Mesenchymal stem cell (in vitro differentiated cells and primary cell): ENCODE results near the gene MYT1.

Experiments used
- DNase-seq: peaks from one replicate; pipeline ENCODE4 v3.0.0-alpha.2; 2013
- H2AFZ ChIP-seq: one replicate; pipeline ENCODE4 v1.6.1; 2013; ENCODE audit warnings: low read depth, mild to moderate bottlenecking, control low read depth, inconsistent platforms, low read length, moderate library complexity
- H2AK5ac ChIP-seq: 2 replicates; pipeline ENCODE4 v1.6.1; 2013; ENCODE audit warnings: low read length, moderate library complexity, mild to moderate bottlenecking, inconsistent platforms; ENCODE audit not compliant: severe bottlenecking
- H2BK120ac ChIP-seq: one replicate; pipeline ENCODE4 v1.6.1; 2013; ENCODE audit warnings: low read depth, mild to moderate bottlenecking, inconsistent platforms, low read length, moderate library complexity
- H2BK12ac ChIP-seq, 2 experiments: one replicate each; pipeline ENCODE4 v1.6.1; 2013; ENCODE audit warnings: inconsistent platforms in 2 of 2, low read length in 2 of 2, mild to moderate bottlenecking in 2 of 2, moderate library complexity in 2 of 2, control low read depth in 1 of 2
- H2BK15ac ChIP-seq: one replicate; pipeline ENCODE4 v1.6.1; 2013; ENCODE audit warnings: mild to moderate bottlenecking, low read depth, inconsistent platforms; ENCODE audit not compliant: poor library complexity, severe bottlenecking
- H2BK5ac ChIP-seq: 2 replicates; pipeline ENCODE4 v1.6.1; 2013; ENCODE audit warnings: low read depth, mild to moderate bottlenecking, low read length, control low read depth, inconsistent platforms; ENCODE audit not compliant: poor library complexity, severe bottlenecking
- H3K14ac ChIP-seq, 2 experiments: one replicate each; pipeline ENCODE4 v1.6.1; 2013; ENCODE audit warnings: inconsistent platforms in 2 of 2, low read length in 2 of 2, control low read depth in 1 of 2, mild to moderate bottlenecking in 1 of 2, moderate library complexity in 1 of 2
- H3K18ac ChIP-seq, 2 experiments: one replicate each; pipeline ENCODE4 v1.6.1; 2013; ENCODE audit warnings: inconsistent platforms in 2 of 2, low read length in 2 of 2, control low read depth in 1 of 2, low read depth in 1 of 2, mild to moderate bottlenecking in 1 of 2
- H3K23ac ChIP-seq, 2 experiments: one replicate each; pipeline ENCODE4 v1.6.1; 2013; ENCODE audit warnings: inconsistent platforms in 2 of 2, low read length in 2 of 2, mild to moderate bottlenecking in 2 of 2, moderate library complexity in 2 of 2, control low read depth in 1 of 2
- H3K27ac ChIP-seq: 2 replicates; pipeline ENCODE4 v1.5.1; 2013; ENCODE audit warnings: mild to moderate bottlenecking, moderate library complexity, low read length, control low read depth, inconsistent platforms; ENCODE audit not compliant: poor library complexity, severe bottlenecking
- H3K27me3 ChIP-seq, 2 experiments: 2 replicates each; pipeline versions ENCODE4 v1.6.1 to v1.7.0; 2013; ENCODE audit warnings: low read length in 2 of 2, mild to moderate bottlenecking in 2 of 2, moderate library complexity in 2 of 2, control low read depth in 1 of 2, inconsistent platforms in 1 of 2; ENCODE audit not compliant: control insufficient read depth in 1 of 2, insufficient read depth in 1 of 2
- H3K36me3 ChIP-seq, 2 experiments: 2 replicates each; pipeline versions ENCODE4 v1.6.1 to v1.7.0; 2013; ENCODE audit warnings: low read length in 2 of 2, control low read depth in 1 of 2, inconsistent platforms in 1 of 2, low read depth in 1 of 2, mild to moderate bottlenecking in 1 of 2; ENCODE audit not compliant: insufficient read depth in 2 of 2, control insufficient read depth in 1 of 2
- H3K4ac ChIP-seq, 2 experiments: one replicate each; pipeline ENCODE4 v1.6.1; 2013; ENCODE audit warnings: inconsistent platforms in 2 of 2, low read length in 2 of 2, mild to moderate bottlenecking in 2 of 2, moderate library complexity in 2 of 2, control low read depth in 1 of 2, low read depth in 1 of 2
- H3K4me1 ChIP-seq: 2 replicates; pipeline ENCODE4 v1.6.1; 2013; ENCODE audit warnings: low read depth, low read length, control low read depth; ENCODE audit not compliant: control insufficient read depth, insufficient read depth
- H3K4me2 ChIP-seq: 2 replicates; pipeline ENCODE4 v1.6.1; 2013; ENCODE audit warnings: low read length, mild to moderate bottlenecking, inconsistent platforms; ENCODE audit not compliant: poor library complexity, severe bottlenecking
- H3K4me3 ChIP-seq, 2 experiments: 2 replicates each; pipeline versions ENCODE4 v1.5.1 to v1.7.0; 2013; ENCODE audit warnings: low read length in 2 of 2, mild to moderate bottlenecking in 2 of 2, control low read depth in 1 of 2, low read depth in 1 of 2; ENCODE audit not compliant: insufficient read depth in 1 of 2
- H3K79me1 ChIP-seq: replicated peaks from 2 replicates; pipeline ENCODE4 v1.6.1; 2013; ENCODE audit warnings: mild to moderate bottlenecking, control low read depth, low read length, inconsistent platforms; ENCODE audit not compliant: poor library complexity, severe bottlenecking
- H3K9ac ChIP-seq: 2 replicates; pipeline ENCODE4 v1.7.0; 2013; ENCODE audit warnings: mild to moderate bottlenecking, low read length, moderate library complexity
- H3K9me3 ChIP-seq: 2 replicates; pipeline ENCODE4 v1.7.0; 2013; ENCODE audit warnings: mild to moderate bottlenecking, low read length; ENCODE audit not compliant: control insufficient read depth
- H4K8ac ChIP-seq: one replicate; pipeline ENCODE4 v1.6.1; 2013; ENCODE audit warnings: inconsistent platforms, mild to moderate bottlenecking, low read length, moderate library complexity
- H4K91ac ChIP-seq: one replicate; pipeline ENCODE4 v1.6.1; 2013; ENCODE audit warnings: mild to moderate bottlenecking, low read length, inconsistent platforms
- WGBS: methylation state at CpG from one replicate; pipeline ENCODE4 v1.1.7; 2013; ENCODE audit warnings: mixed read lengths; 5-methylcytosine and 5-hydroxymethylcytosine counted together

The MYT1 gene

GRCh38 chr20:64230461-64231145 is 66.4 kb downstream of the MYT1 start:
- no peaks in the 10 kb centered on the region for H3K9me3 ChIP-seq
- no peak overlapping the region for H2BK120ac ChIP-seq
- H2BK15ac ChIP-seq, result no peak overlapping the region
- no peak overlapping the region for H3K27ac ChIP-seq
- no peak overlapping the region for H4K8ac ChIP-seq
- no peaks in the 10 kb centered on the region for H3K36me3 ChIP-seq
- DNase-seq, result no peak
- H2AK5ac ChIP-seq, result no peak overlapping the region
- H3K4me3 ChIP-seq, result no peak overlapping the region
- H3K14ac ChIP-seq, result no peak overlapping the region
- no peak overlapping the region for H2BK5ac ChIP-seq
- no peak overlapping the region for H3K23ac ChIP-seq
- H2AFZ ChIP-seq, result no peak overlapping the region
- H4K91ac ChIP-seq, result no peak overlapping the region
- 84% methylated on average over 22 of the region's 22 CpGs for WGBS
- H3K27me3 ChIP-seq, result peaks cover 4 to 56% of the 10 kb centered on the region in 2 experiments
- H3K9ac ChIP-seq, result no peak overlapping the region
- no peaks in the 10 kb centered on the region for H3K79me1 ChIP-seq
- H3K4ac ChIP-seq, result no peak overlapping the region
- no peak overlapping the region for H3K4me2 ChIP-seq
- H3K4me1 ChIP-seq, result no peaks in the 10 kb centered on the region
- H3K18ac ChIP-seq, result no peak overlapping the region
- no peak overlapping the region for H2BK12ac ChIP-seq

GRCh38 chr20:64231621-64232550 is 67.6 kb downstream of the MYT1 start:
- H3K27ac ChIP-seq, result no peak overlapping the region
- no peak for DNase-seq

GRCh38 chr20:64232794-64233193 is 68.5 kb downstream of the MYT1 start:
- Histone ChIP-seq H3K9ac (no peak overlapping the region), H2AFZ (no peak overlapping the region), H3K4ac (no peak overlapping the region), H2BK120ac (no peak overlapping the region), H2AK5ac (no peak overlapping the region), H3K79me1 (no peaks in the 10 kb centered on the region), H2BK15ac (no peak overlapping the region), H2BK5ac (no peak overlapping the region), H3K4me3 (no peak overlapping the region), H3K9me3 (no peaks in the 10 kb centered on the region), H3K4me2 (no peak overlapping the region), H3K36me3 (no peaks in the 10 kb centered on the region), H3K27ac (no peak overlapping the region), H3K4me1 (no peaks in the 10 kb centered on the region), H3K23ac (no peak overlapping the region), H3K14ac (no peak overlapping the region), H4K91ac (no peak overlapping the region), H2BK12ac (no peak overlapping the region), H3K18ac (no peak overlapping the region), H3K27me3 (peaks cover 13 to 51% of the 10 kb centered on the region in 2 experiments), H4K8ac (no peak overlapping the region)
- no peak for DNase-seq
- WGBS, result 90% methylated on average over 3 of the region's 3 CpGs

More at GRCh38 chr20:64231621-64232550, 67.6 kb downstream of the MYT1 start:
- Histone ChIP-seq H2BK120ac (no peak overlapping the region), H3K9ac (no peak overlapping the region), H3K23ac (no peak overlapping the region), H2BK12ac (peak overlapping the region in 1 of 2 experiments; percentile 3), H3K4me3 (no peak overlapping the region), H2BK5ac (no peak overlapping the region), H4K8ac (no peak overlapping the region), H3K79me1 (no peaks in the 10 kb centered on the region), H3K4me2 (no peak overlapping the region), H3K36me3 (no peaks in the 10 kb centered on the region), H2AFZ (no peak overlapping the region), H3K14ac (no peak overlapping the region), H4K91ac (no peak overlapping the region), H3K9me3 (no peaks in the 10 kb centered on the region), H3K18ac (no peak overlapping the region), H3K4me1 (no peaks in the 10 kb centered on the region), H3K4ac (no peak overlapping the region), H2BK15ac (no peak overlapping the region), H3K27me3 (peaks cover 9 to 52% of the 10 kb centered on the region in 2 experiments), H2AK5ac (no peak overlapping the region)
- WGBS, result 94% methylated on average over 27 of the region's 27 CpGs

- Histone ChIP-seq H3K4me1 (no peaks in the 10 kb centered on the region), H4K8ac (no peak overlapping the region)
Measured at GRCh38 chr20:64233725-64234124, 69.5 kb downstream of the MYT1 start.

More at GRCh38 chr20:64233725-64234124, 69.5 kb downstream of the MYT1 start:
- Histone ChIP-seq H3K4ac (no peak overlapping the region), H2BK120ac (no peak overlapping the region), H2AK5ac (no peak overlapping the region), H2AFZ (no peak overlapping the region), H3K14ac (no peak overlapping the region), H4K91ac (no peak overlapping the region), H3K79me1 (no peaks in the 10 kb centered on the region), H3K36me3 (no peaks in the 10 kb centered on the region), H3K27me3 (peaks cover 13 to 47% of the 10 kb centered on the region in 2 experiments), H2BK5ac (no peak overlapping the region), H3K9ac (no peak overlapping the region), H3K4me2 (no peak overlapping the region), H2BK15ac (no peak overlapping the region), H2BK12ac (no peak overlapping the region), H3K9me3 (no peaks in the 10 kb centered on the region), H3K27ac (no peak overlapping the region), H3K4me3 (no peak overlapping the region), H3K18ac (no peak overlapping the region), H3K23ac (no peak overlapping the region)
- DNase-seq, result no peak
- 94% methylated on average over 4 of the region's 5 CpGs for WGBS
